K562 (cell line): ENCODE results near the gene PHF20. TPM values are rescaled to one million over a fixed set of nuclear protein-coding genes. Genes with fewer than 3 reads are reported as not detected.

Experiments
- ATAC-seq: fragments of 200-7000 bp; cut with Tn5 transposase; 3 replicates; pipeline ENCODE4 v1.9.1; 2020; ENCODE audit warnings: moderate library complexity
- BruUV-seq: library from RNA; stranded (reverse); fragments of 400-500 nt; replicated peaks from 2 replicates; lab custom pipeline; 2021; lab: Mats Ljungman, UMichigan
- CTCF ChIA-PET: fragments of 300-600 bp; formaldehyde crosslinking; extraction: SDS; loops from one replicate; lab custom pipeline; 2021; ENCODE audit warnings: low intra/inter-chr PET ratio; lab: Yijun Ruan, JAX
- POLR2A ChIA-PET: fragments of 300-600, 350-650 bp; sonication (Branson Sonifier 250); formaldehyde crosslinking; extraction: SDS; loops from one replicate; lab custom pipeline; 2021; ENCODE audit warnings: antibody characterized with exemption, inconsistent platforms; lab: Yijun Ruan, JAX
- DNase-seq, 4 experiments: peaks; one replicate each; pipeline versions ENCODE4 v3.0.0 to v3.0.0-alpha.2; 2011 to 2018; ENCODE audit warnings: low spot score in 3 of 4, mixed read lengths in 3 of 4; ENCODE audit errors: extremely low read depth in 1 of 4
- FAIRE-seq: peaks from 2 replicates; lab custom pipeline; 2011; peaks lifted over from hg19 to GRCh38; lab: Jason Lieb, UNC
- H2AFZ ChIP-seq: 2 replicates; pipeline ENCODE4 v1.6.0; 2011; ENCODE audit warnings: low read depth, low read length, control low read depth, inconsistent platforms
- H3K27ac ChIP-seq: fragments of 200-600 bp; 3 replicates; pipeline ENCODE4 v1.8.0; 2011; ENCODE audit warnings: low read depth, mild to moderate bottlenecking, control low read depth, inconsistent platforms, low read length, moderate library complexity, mixed read lengths; ENCODE audit errors: extremely low read depth
- H3K27me3 ChIP-seq, 2 experiments: fragments of 300-600 bp in 1 of 2; 2 replicates in 1 of 2; 3 replicates in 1 of 2; pipeline versions ENCODE4 v1.6.0 to v1.8.0; 2011; ENCODE audit warnings: inconsistent platforms in 2 of 2, low read length in 2 of 2, mild to moderate bottlenecking in 1 of 2, mixed read lengths in 1 of 2, moderate library complexity in 1 of 2; ENCODE audit not compliant: control insufficient read depth in 2 of 2, insufficient read depth in 2 of 2
- H3K36me3 ChIP-seq: fragments of 300-600 bp; 3 replicates; pipeline ENCODE4 v1.8.0; 2011; ENCODE audit warnings: mild to moderate bottlenecking, low read length, inconsistent platforms; ENCODE audit not compliant: control insufficient read depth, insufficient read depth
- H3K4me1 ChIP-seq, 2 experiments: fragments of 200-600 bp in 1 of 2; replicated peaks in 1 of 2; 2 replicates in 1 of 2; 3 replicates in 1 of 2; pipeline versions ENCODE4 v1.5.1 to v1.8.0; 2011; ENCODE audit warnings: inconsistent platforms in 2 of 2, low read length in 2 of 2, mild to moderate bottlenecking in 1 of 2, mixed read lengths in 1 of 2, moderate library complexity in 1 of 2; ENCODE audit not compliant: control insufficient read depth in 2 of 2, insufficient read depth in 2 of 2
- H3K4me2 ChIP-seq: 2 replicates; pipeline ENCODE4 v1.6.1; 2011; ENCODE audit warnings: low read length, control low read depth, inconsistent platforms, mixed read lengths; ENCODE audit not compliant: insufficient read depth
- H3K4me3 ChIP-seq: fragments of 200-600 bp; sonication (generic), shearing (Covaris generic); 2 replicates; pipeline ENCODE4 v1.5.1; 2016; ENCODE audit warnings: control low read depth, inconsistent platforms
- H3K79me2 ChIP-seq: fragments of 200-600 bp; 3 replicates; pipeline ENCODE4 v1.8.0; 2011; ENCODE audit warnings: low read length, inconsistent platforms; ENCODE audit not compliant: control insufficient read depth, insufficient read depth
- H3K9ac ChIP-seq, 2 experiments: 2 replicates each; pipeline versions ENCODE4 v1.6.0 to v1.6.1; 2011; ENCODE audit warnings: low read depth in 2 of 2, low read length in 2 of 2, control low read depth in 1 of 2, inconsistent platforms in 1 of 2, mild to moderate bottlenecking in 1 of 2, mixed read lengths in 1 of 2; ENCODE audit not compliant: insufficient read depth in 1 of 2
- H3K9me1 ChIP-seq: one replicate; pipeline ENCODE4 v1.6.0; 2011; ENCODE audit warnings: inconsistent platforms, mild to moderate bottlenecking, low read length, moderate library complexity; ENCODE audit not compliant: control insufficient read depth, insufficient read depth
- H3K9me3 ChIP-seq: replicated peaks from 2 replicates; pipeline ENCODE4 v1.5.1; 2011; ENCODE audit warnings: low read depth, low read length, inconsistent platforms; ENCODE audit not compliant: control insufficient read depth, insufficient read depth
- H4K20me1 ChIP-seq: replicated peaks from 2 replicates; pipeline ENCODE4 v1.6.1; 2011; ENCODE audit warnings: low read length, inconsistent platforms, mixed read lengths; ENCODE audit not compliant: control insufficient read depth, insufficient read depth
- HEY1 ChIP-seq: fragments of 250-450 bp; sonication (Bioruptor Pico); IDR thresholded peaks from 2 replicates; pipeline ENCODE4 v1.5.0; 2020; ENCODE audit warnings: mild to moderate bottlenecking, moderate library complexity, borderline replicate concordance
- KAT7 ChIP-seq: sonication (generic); formaldehyde crosslinking; IDR thresholded peaks from 2 replicates; pipeline ENCODE4 v1.8.0; 2022; ENCODE audit warnings: missing genetic modification reagents, mild to moderate bottlenecking, borderline replicate concordance
- NFIC ChIP-seq: fragments of 450-650 bp; IDR thresholded peaks from 2 replicates; pipeline ENCODE4 v1.6.1; 2017; ENCODE audit warnings: mild to moderate bottlenecking, inconsistent platforms
- POLR2AphosphoS5 ChIP-seq: IDR thresholded peaks from 2 replicates; pipeline ENCODE4 v1.6.1; 2011; ENCODE audit warnings: mild to moderate bottlenecking, low read depth, low read length, moderate library complexity; ENCODE audit not compliant: control insufficient read depth, insufficient read depth
- SUPT5H ChIP-seq: fragments of 450-650 bp; IDR thresholded peaks from 2 replicates; pipeline ENCODE4 v1.6.1; 2016
- TAF15 ChIP-seq: fragments of 200-400 bp; formaldehyde crosslinking; IDR thresholded peaks from 2 replicates; pipeline ENCODE4 v1.6.1; 2017; ENCODE audit warnings: mild to moderate bottlenecking, low read depth, low read length, moderate library complexity
- TGIF2 ChIP-seq: sonication (generic); formaldehyde crosslinking; IDR thresholded peaks from 2 replicates; pipeline ENCODE4 v1.8.1; 2022; ENCODE audit warnings: mild to moderate bottlenecking, missing genetic modification reagents, moderate library complexity
- ZNF121 ChIP-seq: sonication (generic); formaldehyde crosslinking; conservative IDR thresholded peaks from 2 replicates; pipeline ENCODE4 v1.8.0; 2022; ENCODE audit warnings: missing genetic modification reagents
- WGBS: fragments of 100-300 bp; shearing (Covaris generic); methylation state at CpG from one replicate; pipeline ENCODE4 v1.1.6; 2016; ENCODE audit warnings: low coverage, mixed read lengths; ENCODE audit not compliant: insufficient coverage; ENCODE audit errors: missing lambda C conversion rate; 5-methylcytosine and 5-hydroxymethylcytosine counted together
- in situ Hi-C: fragments of 300-500 bp; cut with MboI; formaldehyde crosslinking; loops from 4 replicates; pipeline ENCODE4 v1.15.0; 2018; ENCODE audit warnings: inconsistent platforms, mixed read lengths
- intact Hi-C: fragments of 100-400 bp; cut with micrococcal nuclease; formaldehyde crosslinking; loops from 2 replicates; pipeline ENCODE4 v1.14.2; 2022
- polyA plus RNA-seq, 8 experiments: library from polyadenylated mRNA; depleted of rRNA in 4 of 8; stranded (reverse) in 5 of 8; unstranded in 3 of 8; fragments of >200 nt; fragmentation: Nextera tagmentation in 2 of 8; fragmentation: Illumina TruSeq in 1 of 8; extraction: Ambion mirVana in 2 of 8; extraction: Trizol in 1 of 8; gene quantifications; 2 replicates each; pipeline versions ENCODE4 v1.2.1 to v1.2.3, GENCODE V29; 2011 to 2014; ENCODE audit warnings: inconsistent platforms in 1 of 8, missing spikeins in 1 of 8
- total RNA-seq, 7 experiments: library from RNA; depleted of rRNA in 6 of 7; stranded (reverse); fragments of >200 nt in 6 of 7; fragmentation: Illumina TruSeq in 2 of 7; extraction: Trizol in 2 of 7; gene quantifications; 2 replicates each; pipeline versions ENCODE4 v1.2.1 to v1.2.3, GENCODE V29; 2011 to 2021; ENCODE audit warnings: low replicate concordance in 1 of 7

Gene PHF20
- total and polyA plus RNA-seq, 9 of the 15 experiments (the other 6 are each of a cell fraction or from before 2014, with no cell fraction given) = 49.9 to 196 (median 70.7) TPM

DNA sequence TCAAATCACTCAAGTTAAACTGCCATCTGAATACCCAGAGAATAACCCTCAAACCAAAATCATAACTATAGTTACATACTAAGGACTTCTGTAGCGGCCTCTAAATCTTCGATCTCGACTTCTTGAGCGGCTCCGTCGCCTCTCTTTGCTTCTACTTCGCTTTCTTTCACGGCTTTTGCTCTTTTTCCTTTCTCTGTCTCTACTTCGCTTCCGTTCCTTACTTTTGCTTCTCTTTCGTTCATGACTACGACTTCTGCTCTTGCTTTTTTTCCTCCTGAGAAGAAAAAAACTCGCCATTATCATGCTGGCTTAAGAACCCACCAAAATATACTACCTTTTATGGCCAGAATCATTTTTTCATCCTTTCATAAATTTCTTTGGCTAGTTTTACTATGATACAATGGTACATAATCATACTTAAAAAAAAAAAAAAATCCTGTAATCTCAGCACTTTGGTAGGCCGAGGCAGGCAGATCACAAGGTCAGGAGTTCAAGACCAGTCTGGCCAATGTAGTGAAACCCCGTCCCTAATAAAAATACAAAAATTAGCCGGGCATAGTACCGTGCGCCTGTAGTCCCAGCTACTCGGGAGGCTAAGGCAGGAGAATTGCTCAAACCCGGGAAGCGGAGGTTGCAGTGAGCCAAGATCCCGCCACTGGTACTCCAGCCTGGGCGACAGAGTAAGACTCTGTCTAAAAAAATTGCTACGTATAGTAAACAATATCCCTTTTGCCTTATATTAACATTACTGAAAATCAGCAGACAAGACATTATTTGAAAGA, 39.8 kb upstream of the PHF20 start (continued):
- TF ChIP-seq HEY1 (CRISPR knock-in tag) = no peak
- TF ChIP-seq SUPT5H = peak; percentile 48
- 0 out of 2 replicates have a peak, but pooled peaks have one; percentile 31 for TF ChIP-seq POLR2AphosphoS5
- TF ChIP-seq TAF15 = no peak
- no peak for TF ChIP-seq NFIC
- 0 out of 2 replicates have a peak, but pooled peaks have one; percentile 13 for TF ChIP-seq ZNF121 (CRISPR knock-in tag)
- TF ChIP-seq, all 486 proteins: peak for 7

DNA sequence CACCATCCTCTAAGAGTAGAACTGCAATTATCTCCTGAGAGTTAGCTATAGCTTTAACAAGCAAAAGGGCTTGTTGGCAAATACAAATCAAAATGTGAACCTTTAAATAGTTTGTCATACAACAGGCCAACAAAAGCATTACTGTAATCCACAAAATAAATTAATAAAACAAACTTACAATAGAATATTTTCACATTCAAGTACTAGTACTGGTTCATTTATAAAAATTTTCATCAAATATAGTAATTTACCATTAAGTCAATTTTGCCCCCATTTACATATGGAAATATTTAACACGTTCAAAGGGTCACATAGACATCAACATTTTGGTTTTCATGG, 39.2 kb upstream of the PHF20 start:
- Histone ChIP-seq H3K27me3 (no peaks in the 10 kb centered on the region), H2AFZ (no peak overlapping the region), H4K20me1 (peaks cover 44% of the 10 kb centered on the region), H3K4me2 (no peak overlapping the region), H3K9me3 (no peaks in the 10 kb centered on the region), H3K4me1 (peaks cover 0 to 2% of the 10 kb centered on the region in 2 experiments; a peak in 2 of 5 replicates), H3K9ac (no peak overlapping the region), H3K9me1 (no peaks in the 10 kb centered on the region), H3K36me3 (peaks cover 100% of the 10 kb centered on the region), H3K4me3 (no peak overlapping the region), H3K79me2 (peaks cover 97% of the 10 kb centered on the region), H3K27ac (no peak overlapping the region)
- WGBS = 67% methylated on average over 1 of the region's 1 CpG
- FAIRE-seq (no peak), DNase-seq (no peak), ATAC-seq (no peak)
- in situ Hi-C loops = no loop called here
- intact Hi-C loops = no loop called here
- TF ChIP-seq KAT7 (CRISPR knock-in tag) (peak; percentile 36; the same call in 1 of the 2 replicates), TGIF2 (CRISPR knock-in tag) (no peak), POLR2AphosphoS5 (0 out of 2 replicates have a peak, but pooled peaks have one; percentile 18)
- ChIA-PET CTCF (no interaction called here), POLR2A (interaction anchor here (0.6 to 2.1 kb wide), 2 partner anchors 9 to 68 kb away, joined by 3 to 5 read pairs; partner anchors contain the start of genes CPNE1 and RBM12)
- BruUV-seq = no TSS peak
